ENCODE results near the gene WDHD1.
"Not testable (repeated sequence)": the region's sequence is repeated elsewhere in the genome, so short reads cannot be mapped to it uniquely, and the experiment has no call there.

Gene WDHD1

DNA sequence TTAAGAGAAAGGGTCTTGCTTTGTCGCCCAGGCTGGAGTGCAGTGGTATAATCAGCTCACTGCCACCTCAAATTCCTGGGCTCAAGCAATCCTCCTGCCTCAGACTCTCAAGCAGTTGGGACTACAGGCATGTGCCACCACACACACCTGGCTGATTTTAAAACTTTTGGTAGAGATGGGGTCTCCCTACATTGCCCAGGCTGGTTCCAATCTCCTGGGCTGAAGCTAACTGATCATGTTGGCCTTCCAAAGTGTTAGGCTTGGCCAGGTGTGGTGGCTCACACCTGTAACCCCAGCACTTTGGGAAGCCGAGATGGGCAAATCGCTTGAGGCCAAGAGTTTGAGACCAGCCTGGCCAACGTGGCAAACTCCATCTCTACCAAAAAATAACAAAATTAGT is 80.4 kb downstream of the WDHD1 start:
- no peak for DNase-seq

DNA sequence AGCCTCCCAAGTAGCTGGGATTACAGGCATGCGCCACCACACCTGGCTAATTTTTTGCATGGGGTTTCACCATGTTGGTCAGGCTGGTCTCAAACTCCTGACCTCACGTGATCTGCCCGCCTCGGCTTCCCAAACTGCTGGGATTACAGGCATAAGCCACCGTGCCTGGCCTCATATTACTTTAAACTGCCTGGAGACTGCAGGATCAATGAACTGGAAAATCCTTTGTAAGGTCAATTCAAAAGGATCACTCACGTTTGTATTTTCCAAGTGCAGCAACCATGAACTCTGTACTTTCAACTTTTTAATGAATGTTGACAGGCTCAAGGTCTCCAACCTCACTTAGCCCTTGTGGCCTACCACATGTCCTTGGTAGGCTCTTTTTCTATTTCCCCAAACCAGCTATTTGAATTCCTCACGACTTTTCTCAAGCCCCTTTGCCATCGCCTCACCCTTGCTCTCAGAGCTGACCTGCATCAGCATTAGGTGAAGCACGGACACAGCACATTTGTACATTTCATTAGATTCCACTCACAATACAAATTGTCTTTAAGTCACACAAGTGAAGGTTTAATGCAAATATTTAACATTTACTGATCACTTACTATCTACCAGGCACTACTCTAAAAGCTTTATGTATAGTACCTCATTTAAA is 82.0 kb downstream of the WDHD1 start:
- no peak for DNase-seq

DNA sequence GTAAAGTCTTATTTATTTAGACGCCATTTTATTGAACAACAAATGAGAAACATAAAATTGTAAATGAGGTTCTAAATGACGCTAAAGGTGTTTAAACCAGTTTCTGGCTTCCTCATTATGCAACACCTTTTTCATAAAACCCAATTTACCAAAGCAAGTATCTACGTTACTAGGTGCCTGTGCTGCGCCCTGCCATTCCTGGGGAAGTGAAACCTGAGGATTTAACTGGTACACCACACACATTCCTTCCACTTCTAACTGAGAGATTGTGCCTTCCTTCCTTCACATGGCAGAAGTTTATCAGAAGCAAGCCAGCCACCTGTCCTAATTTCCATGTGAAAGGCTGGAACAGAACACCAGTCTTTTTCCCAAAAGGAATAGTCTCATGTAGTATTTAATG is 84.0 kb downstream of the WDHD1 start:
- no peak for DNase-seq

DNA sequence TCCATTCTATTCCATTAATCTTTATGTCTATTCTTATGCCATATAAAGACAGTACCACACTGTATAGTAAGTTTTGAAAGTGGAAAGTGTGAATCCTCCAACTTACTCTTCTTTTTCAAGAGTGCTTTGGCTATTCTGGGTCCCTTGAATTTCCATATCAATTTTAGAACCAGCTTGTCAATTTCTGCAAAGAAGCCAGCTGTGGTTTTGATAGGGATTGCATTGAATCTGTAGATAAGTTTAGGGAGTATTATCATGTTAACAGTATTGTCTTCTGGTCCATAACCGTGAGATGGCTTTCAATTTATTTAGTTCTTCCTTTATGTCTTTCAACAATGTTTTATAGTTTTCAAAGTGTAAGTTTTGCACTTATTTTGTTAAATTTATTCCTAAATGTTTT is 90.1 kb downstream of the WDHD1 start:
- no peak for DNase-seq

DNA sequence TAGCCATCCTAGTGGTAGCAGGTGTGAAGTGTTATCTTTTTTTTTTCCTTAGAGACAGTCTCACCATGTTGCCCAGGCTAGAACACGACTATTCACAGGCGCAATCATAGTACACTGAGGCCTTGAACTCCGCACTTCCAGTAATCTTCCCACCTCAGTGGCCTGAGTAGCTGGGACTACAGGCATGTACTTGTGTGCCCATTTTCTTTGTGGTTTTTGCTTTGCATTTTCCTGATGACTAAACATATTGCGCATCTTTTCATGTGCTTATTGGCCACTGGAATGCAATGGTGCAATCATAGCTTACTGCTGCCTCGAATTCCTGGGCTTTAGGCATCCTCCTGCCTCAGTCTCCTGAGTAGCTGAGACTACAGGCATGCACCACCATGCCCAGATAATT is 90.9 kb downstream of the WDHD1 start:
- DNase-seq, result peak; percentile 48

DNA sequence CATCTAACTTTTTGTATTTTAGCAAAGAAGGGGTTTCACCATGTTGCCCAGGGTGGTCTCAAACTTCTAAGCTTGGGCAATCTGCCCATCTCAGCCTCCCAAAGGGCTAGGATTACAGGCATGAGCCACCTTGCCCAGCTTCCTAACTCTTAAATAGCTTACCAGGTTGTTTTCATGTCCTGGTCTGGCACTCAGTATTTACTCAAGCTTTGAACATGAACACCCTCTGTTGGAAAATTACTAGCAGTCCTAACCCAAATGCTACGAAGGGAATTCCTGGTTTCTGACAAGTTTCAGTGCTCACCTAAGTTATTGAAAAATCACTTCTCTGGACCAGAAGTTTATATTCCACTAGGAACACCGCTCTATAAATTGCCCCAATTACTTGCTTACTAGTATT is 91.8 kb downstream of the WDHD1 start:
- DNase-seq, result no peak

DNA sequence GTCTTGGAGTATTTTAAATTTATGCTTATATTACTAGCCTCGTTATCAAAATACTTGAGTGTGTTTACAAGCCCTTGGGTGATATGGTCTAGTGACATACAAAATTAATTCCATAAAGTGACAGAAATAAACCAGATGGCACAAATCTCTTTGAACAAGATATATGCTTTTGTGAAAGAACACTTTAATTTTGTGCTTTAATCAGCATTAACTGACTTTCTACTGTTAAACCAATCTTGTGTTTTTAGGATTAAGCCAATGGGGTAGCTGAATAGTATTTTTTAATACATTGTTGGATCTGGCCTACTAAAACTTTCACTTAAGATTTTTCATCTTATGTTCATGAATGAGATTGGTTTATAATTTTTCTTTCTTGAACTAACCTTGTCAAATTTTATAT is 93.9 kb downstream of the WDHD1 start:
- DNase-seq, result no peak

DNA sequence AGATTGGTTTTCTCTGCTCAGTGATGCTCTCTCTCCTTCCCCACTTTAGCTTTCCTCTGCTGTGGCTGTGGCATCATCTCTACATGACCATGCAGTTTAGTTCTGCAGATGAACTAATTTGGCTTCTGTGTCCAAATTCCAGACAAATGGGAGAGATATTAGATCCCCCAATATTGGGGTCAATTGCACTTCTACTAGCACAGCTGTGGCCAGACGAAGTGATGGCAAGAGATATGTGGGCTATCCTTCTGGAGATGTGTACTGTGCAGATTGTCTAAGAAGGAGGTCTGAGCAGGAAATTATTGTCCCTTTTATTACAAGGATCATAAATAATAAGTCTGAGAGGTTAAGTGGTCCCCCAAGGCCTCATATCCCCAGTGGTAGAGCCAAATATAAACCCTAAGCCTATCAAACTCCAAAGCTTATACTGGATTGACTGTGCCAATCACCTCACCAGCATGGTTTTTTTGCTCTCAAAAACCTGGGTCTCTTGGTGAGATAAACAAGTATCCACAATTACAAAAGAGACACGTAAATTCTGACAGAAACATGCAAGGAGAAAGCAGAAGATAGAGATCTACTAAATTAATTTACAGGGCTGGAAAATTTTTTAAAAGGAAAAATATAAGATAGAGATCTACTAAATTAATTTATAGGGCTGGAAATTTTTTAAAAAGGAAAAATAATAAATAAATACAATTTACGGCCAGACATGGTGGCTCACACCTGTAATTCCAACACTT is 95.1 kb downstream of the WDHD1 start:
- DNase-seq, result no peak

DNA sequence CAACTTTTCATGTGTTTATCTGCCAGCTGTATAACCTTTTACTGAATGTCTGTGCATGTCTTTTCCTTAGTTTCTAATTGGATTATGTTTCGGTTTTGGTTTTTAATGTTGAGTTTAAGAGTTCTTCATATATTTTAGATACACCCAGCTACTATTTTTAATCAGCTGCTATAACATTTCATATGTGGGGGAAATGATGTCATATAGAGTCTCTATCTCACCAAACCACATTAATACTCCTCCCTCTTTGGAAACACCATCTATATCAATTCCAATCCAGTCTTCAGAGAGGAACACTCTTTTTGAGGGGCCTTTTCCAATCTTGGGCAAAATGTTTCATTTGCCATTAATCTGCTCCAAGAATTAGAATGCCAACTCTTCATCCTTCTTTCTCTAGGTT is 95.8 kb downstream of the WDHD1 start:
- DNase-seq, result no peak

DNA sequence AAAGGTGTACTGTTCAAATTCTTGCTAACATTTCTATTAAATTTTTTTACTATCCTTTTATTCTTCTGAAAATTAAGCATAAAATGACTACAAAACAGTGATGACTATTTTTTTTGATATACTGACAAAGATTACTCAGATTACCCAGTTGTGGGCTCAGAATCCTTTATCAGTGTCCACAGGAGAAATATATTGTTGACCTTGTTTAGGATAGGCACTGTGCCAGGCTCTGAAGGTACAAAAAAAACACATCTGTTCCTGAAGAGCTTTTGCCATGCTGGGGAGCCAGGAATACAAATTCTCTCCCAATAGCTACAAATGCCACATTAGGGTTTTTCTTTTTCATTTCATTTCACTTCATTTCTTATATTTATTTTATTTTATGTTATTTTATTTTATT is 97.3 kb downstream of the WDHD1 start:
- DNase-seq, result no peak

DNA sequence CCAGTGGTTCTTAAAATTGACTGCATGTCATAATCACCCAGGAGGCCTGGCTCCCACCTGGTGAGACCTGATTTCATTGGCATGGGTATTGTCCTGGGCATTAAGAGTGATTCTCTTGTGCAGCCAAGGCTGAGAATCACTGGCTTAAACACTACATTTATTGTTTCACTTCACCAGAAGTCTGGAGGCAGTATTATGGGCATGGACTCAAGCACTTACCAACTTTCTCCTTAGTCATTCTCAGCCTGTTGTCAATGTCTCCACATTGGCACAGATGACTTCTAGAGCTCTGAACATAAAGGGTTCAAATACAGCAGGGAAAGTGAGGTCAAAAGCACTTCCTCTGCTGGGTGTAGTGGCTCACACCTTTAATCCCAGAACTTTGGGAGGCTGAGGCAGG is 98.7 kb downstream of the WDHD1 start:
- DNase-seq, result no peak

DNA sequence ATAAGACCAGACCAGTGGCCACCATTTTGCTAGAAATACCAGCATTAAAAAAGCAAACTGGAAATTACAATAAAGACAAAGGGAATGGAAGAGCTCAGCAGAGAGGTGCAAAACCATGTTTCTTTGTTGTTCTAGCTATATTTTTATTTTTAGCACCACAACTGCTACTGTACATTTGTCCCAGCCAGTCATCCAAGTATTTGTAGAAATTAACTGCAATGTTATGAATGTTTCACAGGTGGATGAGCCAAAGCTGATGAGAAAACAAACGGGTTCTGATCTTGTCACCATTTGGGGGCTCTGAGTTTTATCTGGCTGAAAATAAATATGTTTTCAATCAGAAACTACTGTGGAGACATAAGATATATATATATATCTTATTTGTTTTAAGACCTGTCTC is 99.3 kb downstream of the WDHD1 start:
- no peak for DNase-seq

DNA sequence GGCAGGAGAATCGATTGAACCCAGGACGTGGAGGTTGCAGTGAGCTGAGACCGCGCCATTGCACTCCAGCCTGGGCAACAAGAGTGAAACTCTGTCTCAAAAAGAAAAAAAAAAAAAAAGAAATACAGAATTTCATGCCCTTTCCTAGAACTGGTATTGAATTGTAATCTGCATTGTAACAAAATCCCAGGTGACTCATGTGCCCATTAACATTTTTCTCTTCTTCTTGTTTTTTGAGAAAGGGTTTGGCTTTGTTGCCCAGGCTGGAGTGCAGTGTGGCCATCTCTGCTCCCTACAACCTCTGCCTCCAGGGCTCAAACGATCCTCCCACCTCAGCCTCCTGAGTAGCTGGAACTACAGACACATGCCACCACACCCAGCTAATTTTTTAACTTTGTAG is 100.3 kb downstream of the WDHD1 start:
- not testable (repeated sequence) for DNase-seq

DNA sequence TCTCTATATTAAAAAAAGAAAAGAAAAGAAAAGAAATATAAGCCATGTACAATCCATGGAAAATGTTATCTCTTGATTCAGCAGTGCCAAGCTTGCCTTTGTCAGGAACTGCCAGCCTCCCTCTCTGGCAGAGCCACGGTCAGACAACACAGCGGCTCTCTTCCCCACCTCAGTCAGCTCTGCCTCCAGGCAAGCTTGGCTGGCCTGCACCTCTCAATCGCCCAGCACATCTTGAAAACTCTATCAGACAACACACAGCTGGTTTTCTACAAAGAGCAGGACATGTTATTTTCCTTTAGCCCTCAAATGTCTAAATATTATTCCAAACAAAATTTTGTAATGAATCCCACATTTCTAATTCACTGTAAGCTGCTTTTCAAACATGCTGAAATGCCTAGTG is 104.3 kb downstream of the WDHD1 start:
- DNase-seq, result no peak

DNA sequence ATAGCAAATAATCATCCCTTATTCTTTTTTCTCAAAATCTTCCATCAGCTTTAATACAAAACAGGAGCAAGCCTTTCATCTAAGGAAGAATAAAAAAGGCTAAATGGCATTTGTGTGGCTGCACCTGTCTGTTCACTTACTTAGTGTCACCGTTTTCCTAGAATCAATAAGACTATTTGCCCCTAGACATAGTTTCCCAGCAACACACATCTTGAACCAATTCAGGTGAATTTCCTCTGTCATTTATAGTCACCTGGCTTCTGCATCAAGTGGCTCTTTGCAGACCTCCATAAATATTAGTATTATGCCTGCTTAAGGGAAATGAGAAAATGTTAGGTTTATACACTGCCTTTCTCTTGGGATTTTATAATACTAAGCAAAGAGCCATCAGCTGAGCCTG is 106.8 kb downstream of the WDHD1 start:
- no peak for DNase-seq

DNA sequence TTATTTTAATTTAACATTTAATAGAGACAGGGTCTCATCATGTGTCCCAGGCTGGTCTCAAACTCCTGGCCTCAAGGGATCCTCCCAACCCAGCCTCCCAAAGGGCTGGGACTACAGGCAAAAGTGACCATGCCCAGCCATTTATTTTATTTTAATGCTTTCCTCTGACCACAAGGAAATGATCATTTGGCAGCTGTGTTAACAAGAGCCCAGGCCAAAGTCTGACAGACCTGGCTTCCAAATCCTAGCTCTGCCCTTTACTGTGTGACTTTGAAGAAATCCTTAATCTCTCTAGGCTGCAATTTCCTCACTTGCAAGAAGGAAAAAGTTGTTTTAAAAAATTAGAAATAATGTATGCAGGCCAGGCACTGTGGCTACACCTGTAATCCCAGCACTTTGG is 107.6 kb downstream of the WDHD1 start:
- DNase-seq, result no peak

DNA sequence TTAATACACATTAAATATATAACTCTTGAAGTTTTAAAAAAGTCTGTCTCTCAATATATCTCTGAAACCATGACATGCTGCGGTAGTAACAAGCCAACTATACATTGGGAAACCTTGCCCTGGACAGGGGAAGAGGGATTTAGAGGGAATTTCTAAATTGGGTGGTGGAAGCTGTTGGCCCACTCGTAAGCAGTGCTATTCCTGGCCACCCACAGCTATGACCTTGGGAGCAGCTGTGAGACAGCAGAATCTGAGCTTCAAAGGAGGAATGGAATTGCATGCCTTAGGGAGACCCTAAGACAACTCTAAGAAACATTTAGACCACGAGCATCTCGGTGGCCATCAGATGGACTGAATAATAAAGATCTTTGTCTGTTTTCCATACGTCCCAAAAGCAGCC is 108.5 kb downstream of the WDHD1 start:
- no peak for DNase-seq

DNA sequence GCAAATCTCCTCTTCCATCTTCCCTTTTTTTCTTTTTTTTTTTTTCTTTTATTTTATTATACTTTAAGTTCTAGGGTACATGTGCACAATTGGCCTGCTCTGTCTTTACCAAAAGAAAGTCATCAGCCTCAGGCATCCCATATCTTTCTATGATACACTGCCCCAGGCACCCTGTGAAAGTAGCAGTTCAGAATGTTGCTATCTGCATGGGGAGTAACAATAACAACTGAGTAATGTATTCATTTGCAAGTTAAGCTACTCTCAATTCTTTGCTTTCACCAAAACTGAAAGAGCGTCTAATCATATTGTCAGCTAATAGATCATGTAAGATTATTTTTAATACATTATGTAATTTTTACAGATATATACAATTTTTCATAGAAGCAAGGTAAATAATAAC is 110.8 kb downstream of the WDHD1 start:
- no peak for DNase-seq

DNA sequence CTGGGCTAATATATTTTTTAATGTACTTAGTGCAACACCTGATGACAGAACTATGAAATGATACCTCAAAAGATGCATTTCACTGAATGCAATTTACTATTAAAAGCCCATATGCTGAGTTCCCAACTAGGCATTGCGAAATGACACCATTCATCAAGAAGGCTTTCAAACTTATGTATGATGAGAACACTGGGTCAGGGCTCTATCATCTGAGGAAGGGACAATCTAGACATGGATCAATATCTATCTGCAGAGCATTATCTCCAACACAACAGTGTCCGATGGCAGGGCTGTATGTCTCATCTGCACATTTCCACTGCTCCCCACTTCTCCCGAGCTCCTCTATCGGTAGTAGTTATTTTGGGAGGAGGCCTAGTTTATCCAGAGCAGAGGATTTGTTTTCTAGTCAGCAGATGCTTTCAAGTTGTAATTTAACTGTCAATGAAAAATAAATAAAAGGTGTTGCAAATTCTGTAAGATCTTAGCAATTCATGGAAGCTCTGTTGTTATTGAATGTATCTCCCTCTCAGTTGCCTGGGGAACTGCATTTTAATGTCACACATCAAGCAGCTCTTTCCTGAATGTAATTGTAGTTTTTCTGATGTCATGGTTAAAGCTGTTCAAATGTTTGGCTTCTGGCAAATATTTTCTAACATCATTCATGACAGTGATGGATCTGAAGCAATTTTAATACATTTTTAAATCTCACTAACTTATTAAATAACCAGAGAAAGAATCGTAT is 116.9 kb downstream of the WDHD1 start:
- DNase-seq, result no peak

DNA sequence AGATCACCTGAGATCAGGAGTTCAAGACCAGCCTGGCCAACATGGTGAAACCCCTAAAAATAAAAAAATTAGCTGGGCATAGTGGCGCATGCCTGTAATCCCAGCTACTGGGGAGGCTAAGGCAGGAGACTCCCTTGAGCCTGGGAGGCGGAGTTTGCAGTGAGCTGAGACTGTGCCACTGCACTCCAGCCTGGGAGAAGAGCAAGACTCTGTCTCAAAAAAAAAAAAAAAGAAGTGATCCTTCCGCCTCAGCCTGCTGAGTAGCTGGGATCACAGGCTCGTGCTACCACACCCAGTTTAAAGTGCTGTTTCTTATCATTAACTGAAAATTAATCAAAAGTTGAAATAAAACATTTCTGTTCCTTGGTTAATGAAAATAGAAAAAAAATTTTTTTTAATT is 117.9 kb downstream of the WDHD1 start:
- not testable (repeated sequence) for DNase-seq

DNA sequence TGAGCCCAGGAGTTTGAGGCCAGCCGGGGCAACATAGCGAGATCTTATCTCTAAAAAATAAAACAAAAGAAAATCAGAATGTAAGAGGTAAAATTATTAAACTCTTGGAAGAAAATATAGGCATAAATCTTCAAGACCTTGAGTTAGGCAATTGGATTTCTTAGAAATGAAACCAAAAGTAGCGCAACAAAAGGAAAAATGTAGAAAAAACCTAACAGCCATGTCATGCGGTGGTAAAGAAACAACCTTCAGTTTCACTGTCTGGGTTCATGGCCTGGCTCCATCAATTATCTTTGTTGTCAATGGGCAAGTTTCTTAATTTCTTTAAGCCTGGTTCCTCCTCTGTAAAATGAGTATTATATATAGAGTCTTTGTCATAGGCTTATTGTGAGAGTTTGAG is 118.7 kb downstream of the WDHD1 start:
- DNase-seq, result no peak

DNA sequence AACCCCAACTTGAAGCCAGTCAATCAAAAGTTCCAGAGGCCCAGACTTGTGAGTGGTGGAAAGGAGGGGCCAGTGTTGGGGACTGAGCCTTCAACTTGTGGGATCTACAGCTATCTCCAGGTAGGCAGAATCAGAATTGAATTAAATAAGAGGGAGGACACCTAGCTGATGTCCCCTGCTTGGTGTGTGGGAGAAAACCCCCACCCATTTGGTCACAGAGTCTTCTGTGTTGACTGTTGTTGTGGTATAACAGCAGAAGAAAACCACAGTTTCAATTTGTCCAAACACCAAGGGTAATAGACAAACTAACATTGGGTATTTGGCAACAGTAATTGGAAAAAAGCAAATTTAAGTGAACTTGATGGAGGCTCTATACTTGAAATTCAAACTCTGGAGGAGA is 120.8 kb downstream of the WDHD1 start:
- no peak for DNase-seq

DNA sequence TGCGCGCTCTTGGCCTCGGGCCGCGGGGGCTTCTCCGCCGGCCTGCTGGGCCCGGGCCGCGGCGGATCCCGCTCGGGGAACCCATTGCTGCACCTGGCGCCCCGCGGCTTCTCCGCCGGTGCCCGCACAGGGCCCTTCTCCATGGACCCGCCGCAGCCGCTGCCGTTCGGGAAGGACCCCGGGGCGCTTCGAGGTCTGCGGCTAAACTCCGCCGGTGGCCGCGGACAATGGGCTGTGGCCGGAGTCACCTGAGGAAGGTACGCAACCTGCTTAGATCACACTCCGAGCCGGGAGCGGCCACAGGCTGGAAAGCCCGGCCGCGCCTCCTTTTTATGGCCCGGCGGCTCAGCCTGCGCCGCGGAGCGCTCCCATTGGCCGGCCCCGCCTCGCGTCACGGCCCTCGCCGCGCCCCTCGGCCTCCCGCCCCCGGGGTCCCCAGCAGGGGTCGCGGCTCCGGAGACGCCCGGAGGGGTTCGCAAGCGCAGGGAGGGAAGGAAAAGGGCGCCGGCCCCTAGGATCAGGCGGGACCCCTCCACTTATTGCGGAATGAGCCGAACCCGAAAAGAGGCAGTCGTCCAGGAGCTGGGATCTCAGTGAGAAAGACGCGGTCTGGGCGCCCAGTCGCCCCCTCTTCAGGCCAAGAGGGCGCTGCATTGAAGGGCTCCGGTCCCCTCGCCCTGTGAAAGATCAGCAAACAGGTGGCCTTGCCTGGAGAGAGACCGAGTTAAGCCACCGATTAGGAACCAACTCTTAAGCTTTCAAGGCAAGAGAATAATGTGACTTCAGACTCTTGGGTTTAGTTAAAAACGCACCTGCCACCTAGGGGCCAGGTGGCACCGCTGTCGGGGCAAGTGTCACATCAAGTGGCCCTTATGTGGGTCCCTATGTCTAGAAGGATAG is 124.1 kb downstream of the WDHD1 start, which contains the start of gene GCH1:
Gene GCH1 (minus strand): TSS at position 306 of the 900 bp plus-strand sequence. CDS start 163 bp downstream, at position 143.
- peak; percentile 42 for DNase-seq

All from fibroblast of skin of right quadriceps (primary cell).